Retina (tissue), 1 donor: ENCODE measurements around the gene NTMT2.
"Not testable (repeated sequence)": the region's sequence is repeated elsewhere in the genome, so short reads cannot be mapped to it uniquely, and the experiment has no call there.

Source experiments
- DNase-seq: peaks from one replicate; pipeline ENCODE4 v3.0.0-alpha.2; 2016

Gene NTMT2

GRCh38 chr1:170157820-170158219, 12.1 kb downstream of the NTMT2 start:
- DNase-seq: no peak

GRCh38 chr1:170162459-170163246, 16.9 kb downstream of the NTMT2 start:
- DNase-seq: no peak

DNA sequence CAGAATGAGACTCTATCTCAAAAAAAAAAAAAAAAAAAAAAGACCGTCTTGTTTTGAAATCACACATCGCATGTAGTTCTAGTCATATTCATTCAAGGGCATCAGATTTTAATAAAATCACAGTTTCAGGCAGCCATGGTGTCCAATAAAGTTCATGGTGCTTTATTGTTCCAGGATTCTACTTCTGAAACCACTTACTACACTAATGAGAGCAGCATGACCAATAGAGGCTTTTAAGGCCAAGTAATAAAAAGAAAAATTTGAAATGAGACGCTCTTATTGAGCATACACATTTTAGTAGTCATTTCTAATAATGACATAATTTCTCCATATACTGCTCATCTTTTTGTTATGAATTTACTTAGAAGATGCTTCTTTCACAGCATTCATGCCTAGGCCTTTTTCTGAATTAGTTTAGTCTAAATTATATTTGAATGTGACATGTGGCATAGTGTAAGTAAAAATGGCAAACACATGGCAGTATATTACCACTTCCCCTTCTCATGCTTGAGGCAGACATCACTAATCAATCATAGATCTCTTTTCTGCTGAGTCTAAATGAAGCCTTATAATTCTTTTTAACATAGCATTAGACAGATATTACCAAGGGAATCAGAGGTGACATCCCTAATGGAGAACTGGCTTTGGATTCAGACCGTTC, 18.5 kb downstream of the NTMT2 start:
- no peak for DNase-seq

DNA sequence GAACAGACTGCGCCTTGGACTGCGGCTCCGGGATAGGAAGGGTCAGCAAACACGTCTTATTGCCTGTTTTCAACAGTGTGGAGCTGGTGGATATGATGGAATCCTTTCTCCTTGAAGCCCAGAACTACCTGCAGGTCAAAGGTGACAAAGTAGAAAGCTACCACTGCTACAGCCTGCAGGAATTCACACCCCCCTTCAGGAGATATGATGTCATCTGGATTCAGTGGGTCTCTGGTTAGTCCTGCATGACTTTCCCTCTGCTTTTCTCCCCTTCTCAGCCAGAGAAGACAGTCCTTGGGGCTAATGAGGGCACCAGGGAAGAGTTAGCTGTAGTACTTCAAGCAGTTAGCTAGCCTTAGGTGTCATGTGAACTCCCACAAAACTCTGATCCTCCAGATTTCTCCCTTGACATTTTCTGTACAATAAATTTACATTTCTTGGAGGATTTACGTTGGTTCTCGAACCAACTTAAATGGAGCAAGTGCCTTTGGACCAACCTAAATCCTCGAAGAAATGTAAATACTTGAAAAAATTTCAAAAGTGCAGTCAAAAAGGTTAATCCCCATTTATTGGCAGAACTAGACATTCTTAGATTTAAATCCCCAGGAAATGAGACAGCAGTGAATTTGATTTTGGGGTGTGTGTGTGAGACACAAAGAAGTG, 20.9 kb downstream of the NTMT2 start:
- no peak for DNase-seq

GRCh38 chr1:170168265-170168664, 22.5 kb downstream of the NTMT2 start:
- no peak for DNase-seq

- DNase-seq: not testable (repeated sequence)
Observed at GRCh38 chr1:170170513-170170912, 24.8 kb downstream of the NTMT2 start.

- DNase-seq: no peak
Observed at GRCh38 chr1:170174395-170174794, 28.6 kb downstream of the NTMT2 start.

DNA sequence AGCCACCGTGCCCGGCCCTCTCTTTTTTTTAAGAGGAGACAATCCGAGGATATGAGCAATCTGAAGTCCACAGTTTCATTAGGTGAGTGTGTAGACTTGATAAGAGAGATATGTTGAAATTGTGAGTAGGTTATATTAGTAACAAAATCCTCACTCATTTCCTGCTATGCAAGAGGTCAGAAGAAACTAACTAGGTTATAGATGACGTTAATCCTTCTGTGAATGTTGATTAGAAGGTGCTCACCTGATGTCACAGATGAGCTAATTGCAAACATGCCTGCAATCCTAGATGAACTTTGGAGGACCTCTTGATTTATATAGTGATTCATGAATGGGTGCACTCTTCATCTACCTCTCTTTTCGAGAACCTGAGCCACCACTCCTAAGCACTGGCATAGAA, 29.3 kb downstream of the NTMT2 start:
- no peak for DNase-seq

DNA sequence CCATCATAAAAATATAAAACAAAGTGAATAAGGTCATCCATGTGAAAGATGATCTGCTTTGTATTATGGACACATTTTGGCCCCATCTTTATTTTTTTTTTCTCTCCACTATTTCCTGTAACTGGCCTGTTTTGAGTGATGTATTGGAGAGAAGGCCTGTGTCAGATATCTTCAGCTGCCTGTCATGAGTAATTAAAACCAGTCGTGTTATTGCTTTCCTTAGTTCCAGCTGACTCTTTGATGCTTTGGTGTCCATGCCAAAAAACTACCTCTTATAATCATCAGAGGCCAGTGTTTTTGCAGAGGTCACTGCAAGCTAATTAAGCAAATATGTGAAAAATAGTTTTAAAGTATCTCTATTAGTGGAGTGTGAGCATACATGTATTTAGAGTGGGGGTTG, 29.7 kb downstream of the NTMT2 start:
- DNase-seq: no peak

GRCh38 chr1:170176772-170177171, 31.0 kb downstream of the NTMT2 start:
- DNase-seq: no peak

DNA sequence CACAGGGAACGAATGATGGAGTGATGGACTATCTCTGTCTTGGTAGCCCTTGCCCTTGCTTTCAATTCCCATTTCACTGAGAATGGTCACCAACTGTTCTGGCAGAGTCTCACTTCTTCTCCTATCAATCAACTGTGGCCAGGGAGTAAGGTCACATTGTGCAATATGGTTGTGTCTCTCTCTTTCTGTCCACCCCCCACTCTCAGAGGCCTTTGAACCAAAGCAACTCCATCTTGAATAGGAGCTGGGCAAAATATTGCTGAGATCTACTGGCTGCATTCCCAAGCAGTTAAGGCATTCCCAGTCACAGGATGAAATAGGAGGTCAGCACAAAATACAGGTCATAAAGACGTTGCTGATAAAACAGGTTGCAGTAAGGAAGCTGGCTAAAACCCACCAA, 36.7 kb downstream of the NTMT2 start:
- DNase-seq: no peak

- DNase-seq: no peak
Observed at GRCh38 chr1:170192546-170192945, 46.8 kb downstream of the NTMT2 start.

- DNase-seq: no peak
Observed at GRCh38 chr1:170194451-170194850, 48.7 kb downstream of the NTMT2 start.

DNA sequence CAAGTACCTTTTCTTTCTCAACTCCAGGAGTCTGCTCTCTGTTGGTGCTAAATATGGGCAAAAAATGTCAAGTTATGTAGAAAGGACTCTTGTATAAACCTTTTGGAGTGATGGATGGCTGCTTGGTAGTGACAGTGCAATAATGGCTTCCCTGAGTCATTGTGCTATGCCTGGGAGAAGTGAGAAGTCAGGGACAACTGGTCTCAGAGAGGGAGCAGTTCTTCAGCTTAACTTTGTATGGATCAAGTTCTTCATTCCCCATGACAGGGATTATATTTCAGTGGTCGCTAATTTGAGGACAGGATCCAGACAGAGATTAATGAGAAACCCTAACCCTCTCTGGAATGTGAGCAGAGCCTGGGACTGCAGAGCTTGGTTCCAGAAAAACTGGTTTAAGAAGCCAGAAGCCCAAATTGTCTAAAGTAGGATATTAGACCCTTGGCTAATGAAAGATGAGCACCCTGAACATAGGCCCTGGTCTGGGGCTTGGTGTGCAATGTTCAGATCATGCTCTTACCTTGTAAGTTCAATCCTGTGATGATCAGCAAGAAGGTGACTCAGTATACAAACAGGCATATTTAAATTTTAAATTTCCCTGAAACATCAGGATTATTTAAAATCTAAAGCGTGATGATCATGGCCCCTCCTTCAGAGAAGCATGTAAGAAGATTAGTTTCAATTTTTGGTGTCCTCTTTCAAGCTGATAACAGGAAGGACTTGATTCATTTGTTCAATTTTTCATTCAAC, 50.9 kb downstream of the NTMT2 start:
- no peak for DNase-seq

DNA sequence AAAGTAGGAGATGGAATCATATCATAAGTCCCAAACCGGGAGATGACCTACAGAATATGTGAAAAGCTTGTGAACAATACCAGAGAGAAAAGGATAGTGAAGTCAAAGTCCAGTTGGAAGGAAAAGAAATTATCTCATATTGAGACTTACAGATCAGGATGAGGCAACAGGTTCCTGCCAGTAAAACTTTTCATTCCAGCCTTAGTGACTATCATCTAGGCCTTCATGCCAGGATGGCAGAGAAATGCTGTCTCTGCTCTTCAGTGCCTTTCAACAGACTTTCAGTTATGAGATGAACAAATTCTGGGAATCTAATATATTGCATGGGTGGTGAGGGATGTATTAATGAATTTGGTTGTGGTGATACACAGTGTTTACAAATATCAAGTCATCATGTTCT, 52.3 kb downstream of the NTMT2 start:
- DNase-seq: no peak

- DNase-seq: no peak
Observed at GRCh38 chr1:170198584-170198983, 52.8 kb downstream of the NTMT2 start.

DNA sequence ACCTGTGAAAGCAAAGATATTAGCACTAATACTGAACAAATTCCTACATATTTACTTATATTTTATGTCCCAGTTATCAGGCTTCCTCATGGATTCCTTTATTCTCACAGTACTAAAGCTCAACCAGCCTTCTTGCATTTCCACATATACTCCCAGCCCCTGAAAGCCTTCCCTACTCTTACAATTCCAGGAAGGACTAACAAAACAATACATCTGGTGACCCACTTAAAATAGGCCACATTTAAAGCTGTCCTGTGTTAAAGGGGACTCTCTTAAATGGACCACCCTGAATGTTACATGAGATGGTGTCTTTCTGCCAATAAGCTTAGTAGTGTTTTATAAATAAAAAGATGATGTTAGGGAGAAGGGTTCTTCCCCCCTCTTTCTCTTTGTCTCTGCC, 54.4 kb downstream of the NTMT2 start:
- no peak for DNase-seq

- DNase-seq: peak; percentile 8
Observed at GRCh38 chr1:170200621-170201397, 55.0 kb downstream of the NTMT2 start.

DNA sequence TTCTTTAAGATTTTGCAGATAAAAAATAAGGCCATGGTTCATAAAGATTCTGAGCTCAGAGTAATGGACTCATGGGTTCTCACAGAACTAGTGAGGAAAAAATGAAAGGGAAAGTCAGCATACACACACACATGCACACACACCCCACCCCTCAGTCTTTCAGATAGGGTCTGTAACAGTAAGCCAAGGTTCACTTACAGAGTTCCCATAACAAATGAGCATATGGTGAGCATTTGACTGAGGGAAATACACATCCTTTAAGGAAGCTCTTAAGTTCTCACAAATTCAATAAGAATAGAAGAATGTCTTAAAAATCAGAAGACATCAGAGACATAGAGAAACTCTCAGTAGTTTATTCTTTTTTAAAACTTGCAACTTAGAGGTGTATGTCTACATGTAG, 57.9 kb downstream of the NTMT2 start:
- DNase-seq: no peak

- DNase-seq: no peak
Observed at GRCh38 chr1:170204121-170204520, 58.4 kb downstream of the NTMT2 start.

DNA sequence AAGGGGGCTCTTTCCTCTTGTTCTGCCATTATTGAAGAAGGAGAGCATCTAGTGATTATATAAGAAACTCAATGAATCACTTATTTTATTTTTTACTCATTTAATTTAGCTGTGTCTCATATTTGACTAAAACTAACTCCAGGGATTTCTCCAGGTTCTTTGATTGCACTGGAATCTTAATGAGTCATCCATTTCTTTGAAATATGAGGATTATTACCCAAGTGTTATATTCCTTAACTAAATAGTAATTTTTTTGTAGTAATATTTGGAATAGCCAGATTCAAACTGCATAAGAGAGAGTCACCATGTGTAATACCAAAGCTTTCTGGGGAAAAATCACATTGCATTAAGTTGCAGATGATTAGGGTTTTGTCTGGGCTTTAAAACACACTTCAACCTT, 59.5 kb downstream of the NTMT2 start:
- no peak for DNase-seq

DNA sequence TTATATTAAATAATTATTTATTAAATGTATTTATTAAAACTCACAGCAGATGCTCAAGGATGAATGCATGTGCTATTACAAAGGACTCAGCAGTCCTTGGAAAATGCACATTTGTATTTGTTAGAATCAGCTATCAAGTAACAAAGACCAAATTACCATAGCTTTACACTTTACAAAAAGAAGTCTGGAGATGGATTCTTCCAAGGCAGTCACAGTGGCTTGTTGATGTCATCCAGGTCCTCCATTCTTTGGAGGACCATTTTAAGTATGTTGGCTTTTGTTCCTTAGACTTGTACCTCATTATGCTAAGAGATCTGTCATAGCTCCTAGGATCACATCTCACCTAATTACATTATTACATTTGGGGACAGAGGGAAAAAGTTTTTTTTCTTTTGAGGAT, 63.4 kb downstream of the NTMT2 start:
- no peak for DNase-seq

DNA sequence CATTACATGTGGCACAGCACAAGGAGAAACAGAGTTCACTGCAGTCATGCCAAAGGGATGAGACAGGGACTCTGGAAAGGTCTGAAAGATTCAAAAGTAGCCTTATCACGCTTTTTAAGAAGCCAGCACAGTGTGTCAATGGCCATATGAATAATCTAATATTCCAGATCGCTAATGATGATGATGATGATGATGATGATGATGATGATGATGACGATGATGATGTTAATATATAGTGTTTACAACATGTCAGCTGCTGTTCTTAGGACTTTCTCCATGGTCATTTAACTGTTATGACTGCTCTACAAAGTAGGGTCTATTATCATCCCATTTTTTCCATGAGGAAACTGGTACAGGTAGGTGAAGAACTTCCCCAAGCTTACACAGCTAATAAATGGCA, 64.4 kb downstream of the NTMT2 start:
- DNase-seq: no peak
